Panc1 (cell line): Measurements from ENCODE around the gene WNT7A. TPM values are rescaled to one million over a fixed set of nuclear protein-coding genes. Genes with fewer than 3 reads are reported as not detected.

Experiments used
- ATAC-seq: fragments of 200-7000 bp; cut with Tn5 transposase; 2 replicates; pipeline ENCODE4 v1.9.1; 2020; ENCODE audit warnings: mild to moderate bottlenecking, moderate library complexity
- BruUV-seq: library from RNA; stranded (reverse); fragments of 400-500 nt; replicated peaks from 2 replicates; lab custom pipeline; 2021; lab: Mats Ljungman, UMichigan
- CTCF ChIA-PET: fragments of 300-600 bp; sonication (Branson Sonifier 250); formaldehyde crosslinking; loops from one replicate; lab custom pipeline; 2022; ENCODE audit warnings: antibody characterized with exemption; lab: Charles Lee
- POLR2A ChIA-PET: fragments of 300-600 bp; sonication (Branson Sonifier 250); formaldehyde crosslinking; loops from one replicate; lab custom pipeline; 2022; ENCODE audit warnings: antibody characterized with exemption; lab: Charles Lee
- DNase-seq: peaks from one replicate; pipeline ENCODE4 v3.0.0-alpha.2; 2010; ENCODE audit warnings: low read depth, low spot score
- H3K27ac ChIP-seq: 2 replicates; pipeline ENCODE4 v1.5.1; 2011; ENCODE audit warnings: mild to moderate bottlenecking, low read length, inconsistent platforms
- H3K27me3 ChIP-seq: fragments of 200-500 bp; sonication (Bioruptor generic); 2 replicates; pipeline ENCODE4 v1.6.0; 2014; ENCODE audit warnings: low read length, inconsistent platforms; ENCODE audit not compliant: control insufficient read depth, insufficient read depth
- H3K36me3 ChIP-seq: fragments of 200-500 bp; sonication (Bioruptor generic); 2 replicates; pipeline ENCODE4 v1.5.1; 2014; ENCODE audit warnings: inconsistent platforms, mild to moderate bottlenecking, low read length, moderate library complexity; ENCODE audit not compliant: control insufficient read depth, insufficient read depth
- H3K4me1 ChIP-seq: 2 replicates; pipeline ENCODE4 v1.5.1; 2011; ENCODE audit warnings: inconsistent platforms, mild to moderate bottlenecking, low read length, moderate library complexity; ENCODE audit not compliant: control insufficient read depth, insufficient read depth
- H3K4me3 ChIP-seq, 2 experiments: 2 replicates each; pipeline ENCODE4 v1.5.1; 2011 to 2012; ENCODE audit warnings: low read depth in 2 of 2, low read length in 2 of 2, mild to moderate bottlenecking in 2 of 2, inconsistent platforms in 1 of 2, moderate library complexity in 1 of 2
- H3K9me3 ChIP-seq: fragments of 200-500 bp; sonication (Bioruptor generic); 2 replicates; pipeline ENCODE4 v1.5.1; 2014; ENCODE audit warnings: low read depth, mild to moderate bottlenecking, inconsistent platforms, low read length, moderate library complexity; ENCODE audit not compliant: control insufficient read depth, insufficient read depth
- POLR2AphosphoS5 ChIP-seq: IDR thresholded peaks from 2 replicates; pipeline ENCODE4 v1.6.1; 2012; ENCODE audit warnings: mild to moderate bottlenecking, low read depth, low read length, moderate library complexity
- SIN3A ChIP-seq: IDR thresholded peaks from 2 replicates; pipeline ENCODE4 v1.6.1; 2012; ENCODE audit warnings: low read depth, mild to moderate bottlenecking, low read length, moderate library complexity, borderline replicate concordance; ENCODE audit not compliant: insufficient read depth
- TCF7L2 ChIP-seq: IDR thresholded peaks from 2 replicates; pipeline ENCODE4 v1.6.1; 2011; ENCODE audit warnings: mild to moderate bottlenecking, low read depth, low read length, inconsistent platforms
- in situ Hi-C: cut with HindIII; loops from 2 replicates; pipeline ENCODE4 v1.10.0; 2016; ENCODE audit warnings: low sequenced_read_pairs, low pct_unique_long_range_greater_than_20kb
- intact Hi-C: fragments of 100-400 bp; cut with micrococcal nuclease; formaldehyde crosslinking; loops from one replicate; pipeline ENCODE4 v1.10.0; 2022; ENCODE audit not compliant: unreplicated experiment
- total RNA-seq: library from RNA; stranded (reverse); gene quantifications from one replicate; pipeline ENCODE4 v1.2.1, GENCODE V29; 2021; ENCODE audit not compliant: unreplicated experiment
- TF ChIP-seq, protein P1 (sequence below): fragments of 450-650 bp; IDR thresholded peaks from 2 replicates; pipeline ENCODE4 v1.5.1; 2017; ENCODE audit warnings: mild to moderate bottlenecking
- TF ChIP-seq, protein P2 (sequence below), 2 experiments: IDR thresholded peaks; 2 replicates each; pipeline ENCODE4 v1.6.1; 2011 to 2012; ENCODE audit warnings: low read depth in 2 of 2, control low read depth in 1 of 2, low read length in 1 of 2, mild to moderate bottlenecking in 1 of 2, moderate library complexity in 1 of 2; ENCODE audit not compliant: insufficient read depth in 1 of 2

WNT7A gene
- total RNA-seq, 1 experiment from 2014 or later: not detected

- POLR2A ChIA-PET: no interaction called here
- in situ Hi-C loops (no loop called here), intact Hi-C loops (no loop called here)
- DNase-seq (no peak), ATAC-seq (no peak)
- TF ChIP-seq SIN3A: no peak
- TF ChIP-seq TCF7L2: no peak
- TF ChIP-seq, protein P1, sequence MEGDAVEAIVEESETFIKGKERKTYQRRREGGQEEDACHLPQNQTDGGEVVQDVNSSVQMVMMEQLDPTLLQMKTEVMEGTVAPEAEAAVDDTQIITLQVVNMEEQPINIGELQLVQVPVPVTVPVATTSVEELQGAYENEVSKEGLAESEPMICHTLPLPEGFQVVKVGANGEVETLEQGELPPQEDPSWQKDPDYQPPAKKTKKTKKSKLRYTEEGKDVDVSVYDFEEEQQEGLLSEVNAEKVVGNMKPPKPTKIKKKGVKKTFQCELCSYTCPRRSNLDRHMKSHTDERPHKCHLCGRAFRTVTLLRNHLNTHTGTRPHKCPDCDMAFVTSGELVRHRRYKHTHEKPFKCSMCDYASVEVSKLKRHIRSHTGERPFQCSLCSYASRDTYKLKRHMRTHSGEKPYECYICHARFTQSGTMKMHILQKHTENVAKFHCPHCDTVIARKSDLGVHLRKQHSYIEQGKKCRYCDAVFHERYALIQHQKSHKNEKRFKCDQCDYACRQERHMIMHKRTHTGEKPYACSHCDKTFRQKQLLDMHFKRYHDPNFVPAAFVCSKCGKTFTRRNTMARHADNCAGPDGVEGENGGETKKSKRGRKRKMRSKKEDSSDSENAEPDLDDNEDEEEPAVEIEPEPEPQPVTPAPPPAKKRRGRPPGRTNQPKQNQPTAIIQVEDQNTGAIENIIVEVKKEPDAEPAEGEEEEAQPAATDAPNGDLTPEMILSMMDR: no peak
- no peak for TF ChIP-seq POLR2AphosphoS5
- TF ChIP-seq, protein P2, sequence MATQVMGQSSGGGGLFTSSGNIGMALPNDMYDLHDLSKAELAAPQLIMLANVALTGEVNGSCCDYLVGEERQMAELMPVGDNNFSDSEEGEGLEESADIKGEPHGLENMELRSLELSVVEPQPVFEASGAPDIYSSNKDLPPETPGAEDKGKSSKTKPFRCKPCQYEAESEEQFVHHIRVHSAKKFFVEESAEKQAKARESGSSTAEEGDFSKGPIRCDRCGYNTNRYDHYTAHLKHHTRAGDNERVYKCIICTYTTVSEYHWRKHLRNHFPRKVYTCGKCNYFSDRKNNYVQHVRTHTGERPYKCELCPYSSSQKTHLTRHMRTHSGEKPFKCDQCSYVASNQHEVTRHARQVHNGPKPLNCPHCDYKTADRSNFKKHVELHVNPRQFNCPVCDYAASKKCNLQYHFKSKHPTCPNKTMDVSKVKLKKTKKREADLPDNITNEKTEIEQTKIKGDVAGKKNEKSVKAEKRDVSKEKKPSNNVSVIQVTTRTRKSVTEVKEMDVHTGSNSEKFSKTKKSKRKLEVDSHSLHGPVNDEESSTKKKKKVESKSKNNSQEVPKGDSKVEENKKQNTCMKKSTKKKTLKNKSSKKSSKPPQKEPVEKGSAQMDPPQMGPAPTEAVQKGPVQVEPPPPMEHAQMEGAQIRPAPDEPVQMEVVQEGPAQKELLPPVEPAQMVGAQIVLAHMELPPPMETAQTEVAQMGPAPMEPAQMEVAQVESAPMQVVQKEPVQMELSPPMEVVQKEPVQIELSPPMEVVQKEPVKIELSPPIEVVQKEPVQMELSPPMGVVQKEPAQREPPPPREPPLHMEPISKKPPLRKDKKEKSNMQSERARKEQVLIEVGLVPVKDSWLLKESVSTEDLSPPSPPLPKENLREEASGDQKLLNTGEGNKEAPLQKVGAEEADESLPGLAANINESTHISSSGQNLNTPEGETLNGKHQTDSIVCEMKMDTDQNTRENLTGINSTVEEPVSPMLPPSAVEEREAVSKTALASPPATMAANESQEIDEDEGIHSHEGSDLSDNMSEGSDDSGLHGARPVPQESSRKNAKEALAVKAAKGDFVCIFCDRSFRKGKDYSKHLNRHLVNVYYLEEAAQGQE (IDR thresholded peaks at IDR 0.05; ENCODE audit: insufficient read depth in 1 of 2, low read depth in 2 of 2, low read length in 1 of 2): no peak
- no TSS peak for BruUV-seq
- CTCF ChIA-PET: no interaction called here
- Histone ChIP-seq H3K27ac (no peak overlapping the region), H3K4me1 (no peaks in the 10 kb centered on the region), H3K9me3 (no peaks in the 10 kb centered on the region), H3K36me3 (no peaks in the 10 kb centered on the region), H3K4me3 (no peak overlapping the region), H3K27me3 (no peaks in the 10 kb centered on the region)
Measured at GRCh38 chr3:13852638-13853009, 27.2 kb downstream of the WNT7A start.

GRCh38 chr3:13851997-13852637 lies 27.8 kb downstream of the WNT7A start:
- ChIA-PET CTCF (no interaction called here), POLR2A (no interaction called here)
- intact Hi-C loops (no loop called here), in situ Hi-C loops (no loop called here)
- no peak for ATAC-seq
- no peaks in the 10 kb centered on the region for H3K9me3 ChIP-seq
- no peaks in the 10 kb centered on the region for H3K4me1 ChIP-seq
- H3K27me3 ChIP-seq: no peaks in the 10 kb centered on the region
- TF ChIP-seq TCF7L2: no peak
- TF ChIP-seq, protein P1: no peak
- no peak for TF ChIP-seq SIN3A
- TF ChIP-seq POLR2AphosphoS5: no peak
- TF ChIP-seq, protein P2 (IDR thresholded peaks at IDR 0.05; ENCODE audit: insufficient read depth in 1 of 2, low read depth in 2 of 2, low read length in 1 of 2): no peak
- no peak overlapping the region for H3K27ac ChIP-seq
- no peak for DNase-seq
- BruUV-seq: no TSS peak
- H3K36me3 ChIP-seq: no peaks in the 10 kb centered on the region
- H3K4me3 ChIP-seq: no peak overlapping the region
